Spleen (tissue), 7 donors: ENCODE results near the gene BANF1.

ENCODE experiments used
- CTCF ChIP-seq, 11 experiments: fragments of 200-600 bp in 7 of 11; fragments of 450-650 bp in 4 of 11; sonication (generic) in 4 of 11; IDR thresholded peaks in 8 of 11; conservative IDR thresholded peaks in 3 of 11; 1 replicate in 7 of 11; 2 replicates in 4 of 11; pipeline versions ENCODE4 v1.4.0 to v1.8.0; 2016 to 2021; ENCODE audit warnings: antibody characterized with exemption in 11 of 11, inconsistent platforms in 4 of 11, mild to moderate bottlenecking in 1 of 11
- POLR2A ChIP-seq, 3 donors: fragments of 450-650 bp; IDR thresholded peaks; one replicate each; pipeline ENCODE4 v1.5.1; 2017; ENCODE audit warnings: antibody characterized with exemption in 3 of 3, mild to moderate bottlenecking in 1 of 3
- POLR2AphosphoS5 ChIP-seq, 3 donors: sonication (generic); formaldehyde crosslinking; IDR thresholded peaks; one replicate each; pipeline ENCODE4 v1.5.1; 2017; ENCODE audit warnings: antibody characterized with exemption in 3 of 3
- donor health status: DM: no; HTN: no; CAD: no; lungs with moderate emphysema.
- donor health status: DM: no; HTN: no; CAD: no.
- donor health status: DM: no; HTN: no; CAD: no.

GRCh38 chr11:65967329-65967934 lies 34.9 kb upstream of the BANF1 start:
- no peak for TF ChIP-seq CTCF (IDR thresholded peaks at IDR 0.05 in 8 of 11, conservative IDR thresholded peaks at IDR 0.05 in 3 of 11)
- no peak for TF ChIP-seq POLR2A (IDR thresholded peaks at IDR 0.05)
- peak in 1 of 3 donors; percentile 45 for TF ChIP-seq POLR2AphosphoS5 (IDR thresholded peaks at IDR 0.05)
